Colonic mucosa (tissue), 4 donors: Measurements from ENCODE around the gene UNC5C. TPM values are rescaled to one million over a fixed set of nuclear protein-coding genes. Genes with fewer than 3 reads are reported as not detected.

ENCODE experiments used
- DNase-seq: peaks from one replicate; pipeline ENCODE4 v3.0.0-alpha.2; 2020
- H3K27ac ChIP-seq: fragments of 200-600 bp; one replicate; pipeline ENCODE4 v1.8.0; 2021
- H3K27me3 ChIP-seq: fragments of 200-600 bp; one replicate; pipeline ENCODE4 v1.8.0; 2021
- H3K36me3 ChIP-seq: fragments of 200-600 bp; one replicate; pipeline ENCODE4 v1.8.0; 2021
- H3K4me1 ChIP-seq: fragments of 200-600 bp; one replicate; pipeline ENCODE4 v1.8.0; 2021; ENCODE audit warnings: mild to moderate bottlenecking
- H3K4me3 ChIP-seq: fragments of 200-600 bp; one replicate; pipeline ENCODE4 v1.8.0; 2021
- H3K9ac ChIP-seq, 2 donors: one replicate each; pipeline ENCODE4 v1.7.0; 2013; ENCODE audit warnings: control low read depth in 2 of 2, low read depth in 2 of 2, low read length in 2 of 2
- H3K9me3 ChIP-seq: fragments of 200-600 bp; one replicate; pipeline ENCODE4 v1.8.0; 2021
- CTCF ChIP-seq: fragments of 200-600 bp; IDR thresholded peaks from one replicate; pipeline ENCODE4 v1.8.0; 2022; ENCODE audit warnings: antibody characterized with exemption, mild to moderate bottlenecking
- intact Hi-C: fragments of 100-400 bp; cut with DNase I; formaldehyde crosslinking; loops from one replicate; pipeline ENCODE4 v1.14.1; 2022
- total RNA-seq, 2 donors: library from RNA; stranded (reverse); fragmentation: NEBNext Ultra II Directional in 1 of 2; extraction: Animal tissue kit (Norgen Biotek cat#: 25700) in 1 of 2; gene quantifications; one replicate each; pipeline ENCODE4 v1.2.1, GENCODE V29; 2021
- donor health status: healthy.
- donor health status: DM: no; HTN: no; CAD: no.
- donor health status: DM: no; HTN: no; CAD: no.

UNC5C gene
- total RNA-seq, 2 donors from 2014 or later, result 3.9 to 4.2 TPM

- TF ChIP-seq CTCF, result no peak
- intact Hi-C loops, result no loop called here
- H3K9ac ChIP-seq, result no peak overlapping the region
- no peak overlapping the region for H3K4me3 ChIP-seq
- H3K36me3 ChIP-seq, result no peaks in the 10 kb centered on the region
- H3K27ac ChIP-seq, result no peak overlapping the region
- no peak for DNase-seq
- H3K9me3 ChIP-seq, result no peaks in the 10 kb centered on the region
- H3K27me3 ChIP-seq, result no peaks in the 10 kb centered on the region
- H3K4me1 ChIP-seq, result no peaks in the 10 kb centered on the region
Measured at GRCh38 chr4:95198961-95199360, 349.8 kb downstream of the UNC5C start.

GRCh38 chr4:95197353-95197752 is 351.4 kb downstream of the UNC5C start:
- no peak for TF ChIP-seq CTCF
- Histone ChIP-seq H3K4me3 (no peak overlapping the region), H3K27me3 (no peaks in the 10 kb centered on the region), H3K9ac (no peak overlapping the region), H3K36me3 (no peaks in the 10 kb centered on the region), H3K27ac (no peak overlapping the region), H3K4me1 (no peaks in the 10 kb centered on the region), H3K9me3 (no peaks in the 10 kb centered on the region)
- no peak for DNase-seq
- intact Hi-C loops, result no loop called here

- intact Hi-C loops, result no loop called here
- TF ChIP-seq CTCF, result no peak
- Histone ChIP-seq H3K9ac (no peak overlapping the region), H3K4me1 (no peaks in the 10 kb centered on the region), H3K4me3 (no peak overlapping the region), H3K9me3 (no peaks in the 10 kb centered on the region), H3K36me3 (no peaks in the 10 kb centered on the region), H3K27me3 (no peaks in the 10 kb centered on the region), H3K27ac (no peak overlapping the region)
- no peak for DNase-seq
Measured at GRCh38 chr4:95193391-95194224, 355.2 kb downstream of the UNC5C start.

- no peaks in the 10 kb centered on the region for H3K36me3 ChIP-seq
- no peak overlapping the region for H3K4me3 ChIP-seq
- no peak overlapping the region for H3K27ac ChIP-seq
- DNase-seq, result no peak
- no peak overlapping the region for H3K9ac ChIP-seq
- intact Hi-C loops, result no loop called here
- TF ChIP-seq CTCF, result no peak
- H3K9me3 ChIP-seq, result no peaks in the 10 kb centered on the region
- H3K4me1 ChIP-seq, result no peaks in the 10 kb centered on the region
- H3K27me3 ChIP-seq, result no peaks in the 10 kb centered on the region
Measured at GRCh38 chr4:95191537-95191936, 357.2 kb downstream of the UNC5C start.

GRCh38 chr4:95190751-95191436 is 357.9 kb downstream of the UNC5C start:
- no peak overlapping the region for H3K4me3 ChIP-seq
- H3K9ac ChIP-seq, result no peak overlapping the region
- TF ChIP-seq CTCF, result no peak
- no peak for DNase-seq
- no peaks in the 10 kb centered on the region for H3K4me1 ChIP-seq
- H3K27ac ChIP-seq, result no peak overlapping the region
- no peaks in the 10 kb centered on the region for H3K27me3 ChIP-seq
- H3K9me3 ChIP-seq, result no peaks in the 10 kb centered on the region
- H3K36me3 ChIP-seq, result no peaks in the 10 kb centered on the region
- intact Hi-C loops, result no loop called here
